ENCODE data around the gene CTIF.

Gene CTIF

DNA sequence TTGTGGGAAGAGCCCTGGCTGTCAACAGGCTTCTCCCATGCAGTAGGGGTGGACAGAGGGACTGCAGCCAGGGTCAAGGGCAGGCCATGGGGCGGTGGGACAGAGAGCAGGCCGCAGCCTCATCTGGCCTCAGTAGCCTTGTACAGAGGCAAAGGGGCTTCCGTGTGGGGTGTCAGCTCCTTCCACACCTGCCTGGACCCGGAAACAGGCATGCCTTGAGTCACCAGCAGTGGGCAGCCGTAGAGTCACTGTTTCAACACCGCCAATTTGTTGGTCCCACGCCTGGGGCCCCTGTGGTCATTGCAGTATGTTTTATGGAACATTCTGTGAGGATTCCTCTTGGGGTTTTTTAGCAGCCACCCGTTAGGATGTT is 238.9 kb downstream of the CTIF start:
- TF ChIP-seq, protein P1, sequence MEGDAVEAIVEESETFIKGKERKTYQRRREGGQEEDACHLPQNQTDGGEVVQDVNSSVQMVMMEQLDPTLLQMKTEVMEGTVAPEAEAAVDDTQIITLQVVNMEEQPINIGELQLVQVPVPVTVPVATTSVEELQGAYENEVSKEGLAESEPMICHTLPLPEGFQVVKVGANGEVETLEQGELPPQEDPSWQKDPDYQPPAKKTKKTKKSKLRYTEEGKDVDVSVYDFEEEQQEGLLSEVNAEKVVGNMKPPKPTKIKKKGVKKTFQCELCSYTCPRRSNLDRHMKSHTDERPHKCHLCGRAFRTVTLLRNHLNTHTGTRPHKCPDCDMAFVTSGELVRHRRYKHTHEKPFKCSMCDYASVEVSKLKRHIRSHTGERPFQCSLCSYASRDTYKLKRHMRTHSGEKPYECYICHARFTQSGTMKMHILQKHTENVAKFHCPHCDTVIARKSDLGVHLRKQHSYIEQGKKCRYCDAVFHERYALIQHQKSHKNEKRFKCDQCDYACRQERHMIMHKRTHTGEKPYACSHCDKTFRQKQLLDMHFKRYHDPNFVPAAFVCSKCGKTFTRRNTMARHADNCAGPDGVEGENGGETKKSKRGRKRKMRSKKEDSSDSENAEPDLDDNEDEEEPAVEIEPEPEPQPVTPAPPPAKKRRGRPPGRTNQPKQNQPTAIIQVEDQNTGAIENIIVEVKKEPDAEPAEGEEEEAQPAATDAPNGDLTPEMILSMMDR (IDR thresholded peaks at IDR 0.05), result no peak
- H2AFZ ChIP-seq, result no peak overlapping the region
- H3K4me1 ChIP-seq, result peaks cover 28% of the 10 kb centered on the region
- H3K9ac ChIP-seq, result no peak overlapping the region
- peaks cover 2% of the 10 kb centered on the region for H3K79me2 ChIP-seq
- no peaks in the 10 kb centered on the region for H3K9me3 ChIP-seq (ENCODE audit: control insufficient read depth, low read length)
- no peak overlapping the region for H3K4me3 ChIP-seq (ENCODE audit: low read depth, low read length)
- no peak overlapping the region for H3K4me2 ChIP-seq (ENCODE audit: low read length)
- no peaks in the 10 kb centered on the region for H3K36me3 ChIP-seq (ENCODE audit: control insufficient read depth, insufficient read depth, low read length)
- H3K27ac ChIP-seq, result no peak overlapping the region
- no peaks in the 10 kb centered on the region for H3K27me3 ChIP-seq (ENCODE audit: control insufficient read depth, insufficient read depth, low read length)

DNA sequence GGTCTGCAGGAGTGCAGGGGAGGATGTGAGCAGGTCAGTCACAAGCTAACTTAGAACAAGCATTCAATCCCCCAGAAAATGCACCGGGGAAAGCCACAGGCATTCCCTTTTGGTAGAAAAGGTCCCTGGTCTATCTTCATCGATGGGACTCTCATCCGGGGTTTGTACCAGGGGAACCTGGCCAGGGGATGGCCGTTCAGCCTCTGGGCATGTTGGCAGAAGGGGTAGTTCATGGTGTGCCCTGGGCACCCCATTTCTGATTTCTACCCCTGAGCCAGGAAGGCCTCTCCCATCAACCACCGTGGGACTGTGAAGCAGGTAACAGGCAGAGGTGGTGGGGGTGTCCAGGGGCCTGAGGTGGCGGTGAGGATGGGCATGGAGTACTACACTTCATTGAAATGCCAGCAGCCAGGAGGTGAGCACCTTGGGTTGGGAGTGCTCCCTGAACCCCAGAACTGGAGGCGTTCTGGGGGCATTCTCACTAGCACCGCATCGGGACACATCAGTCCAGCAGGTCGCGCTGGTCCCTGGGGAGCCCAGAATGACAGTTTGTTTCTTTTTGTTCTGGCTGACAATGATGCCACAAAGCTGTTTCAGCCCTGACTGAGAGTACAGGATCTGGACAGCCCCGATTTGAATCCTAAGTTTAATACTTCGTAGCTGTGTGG is 239.6 kb downstream of the CTIF start:
- H3K27ac ChIP-seq, result no peak overlapping the region

DNA sequence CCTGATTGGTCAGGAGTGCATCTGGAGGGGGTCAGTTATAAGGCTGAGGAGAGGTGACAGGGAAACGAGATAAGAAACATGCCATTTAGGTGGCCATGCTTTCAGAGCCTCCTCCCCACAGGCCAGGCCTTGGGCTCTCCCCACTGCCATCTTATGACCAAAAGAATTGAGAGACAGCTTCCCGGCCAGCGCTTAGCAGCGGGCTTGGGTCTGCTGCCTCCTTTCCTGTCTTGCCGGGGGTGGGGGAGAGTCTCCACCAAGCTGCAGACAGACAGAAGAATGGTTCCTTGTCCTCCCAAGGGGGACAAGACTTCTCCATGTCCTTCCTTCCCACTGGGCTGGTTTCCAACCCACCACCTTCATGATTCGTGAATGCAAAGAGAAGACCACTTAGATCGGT is 240.6 kb downstream of the CTIF start:
- H3K4me1 ChIP-seq, result peaks cover 28% of the 10 kb centered on the region
- H3K27me3 ChIP-seq (ENCODE audit: control insufficient read depth, insufficient read depth, low read length), result no peaks in the 10 kb centered on the region
- no peak overlapping the region for H3K9ac ChIP-seq
- H3K4me2 ChIP-seq (ENCODE audit: low read length), result no peak overlapping the region
- no peak overlapping the region for H3K4me3 ChIP-seq (ENCODE audit: low read depth, low read length)
- no peaks in the 10 kb centered on the region for H3K9me3 ChIP-seq (ENCODE audit: control insufficient read depth, low read length)
- H3K36me3 ChIP-seq (ENCODE audit: control insufficient read depth, insufficient read depth, low read length), result no peaks in the 10 kb centered on the region
- H3K27ac ChIP-seq, result peak overlapping the region; percentile 46
- no peak overlapping the region for H2AFZ ChIP-seq
- TF ChIP-seq, protein P1 (IDR thresholded peaks at IDR 0.05), result no peak
- H3K79me2 ChIP-seq, result peaks cover 6% of the 10 kb centered on the region

More for the DNA sequence above, 239.6 kb downstream of the CTIF start:
- Histone ChIP-seq H3K36me3 (ENCODE audit: control insufficient read depth, insufficient read depth, low read length) (no peaks in the 10 kb centered on the region), H3K9ac (no peak overlapping the region), H2AFZ (no peak overlapping the region), H3K27me3 (ENCODE audit: control insufficient read depth, insufficient read depth, low read length) (no peaks in the 10 kb centered on the region), H3K4me2 (ENCODE audit: low read length) (no peak overlapping the region), H3K9me3 (ENCODE audit: control insufficient read depth, low read length) (no peaks in the 10 kb centered on the region), H3K79me2 (peaks cover 2% of the 10 kb centered on the region), H3K4me1 (peaks cover 28% of the 10 kb centered on the region), H3K4me3 (ENCODE audit: low read depth, low read length) (no peak overlapping the region)
- TF ChIP-seq, protein P1 (IDR thresholded peaks at IDR 0.05), result no peak

DNA sequence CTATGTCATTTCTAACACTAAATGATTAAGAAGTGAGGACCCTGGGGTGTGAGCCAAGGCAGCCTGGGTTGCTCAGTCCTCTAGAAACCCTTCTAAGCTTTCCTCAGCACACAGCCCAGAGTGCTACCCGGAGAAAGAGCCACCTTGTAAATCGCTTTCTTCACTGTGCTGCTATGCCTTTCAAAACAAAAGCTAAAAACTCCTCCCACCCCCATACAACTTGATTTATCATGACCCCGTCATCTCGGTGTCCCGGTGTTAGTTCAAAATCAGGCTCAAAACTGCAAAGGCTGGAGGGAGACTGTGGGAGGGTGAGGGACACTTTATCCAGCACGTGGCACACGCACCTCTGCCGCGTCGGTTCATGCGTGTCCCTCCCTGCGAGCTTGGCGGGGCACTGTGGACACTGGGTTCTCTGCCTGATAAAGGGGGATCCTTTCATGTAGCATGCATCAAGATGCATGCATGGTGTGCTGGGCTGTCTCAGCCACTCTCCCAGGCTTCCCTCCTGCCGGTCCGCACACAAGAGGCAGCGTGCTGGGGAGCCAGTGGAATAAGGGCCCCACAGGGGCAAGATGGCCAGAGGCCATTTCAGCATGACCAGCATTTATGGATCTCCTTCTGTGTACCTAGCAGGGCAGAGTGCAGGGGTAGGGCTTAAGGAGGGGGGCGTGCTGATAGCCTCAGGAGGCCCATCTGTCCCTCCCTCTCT is 241.5 kb downstream of the CTIF start:
- Histone ChIP-seq H3K9me3 (ENCODE audit: control insufficient read depth, low read length) (no peaks in the 10 kb centered on the region), H3K4me3 (ENCODE audit: low read depth, low read length) (no peak overlapping the region), H3K9ac (no peak overlapping the region), H3K27me3 (ENCODE audit: control insufficient read depth, insufficient read depth, low read length) (no peaks in the 10 kb centered on the region), H3K36me3 (ENCODE audit: control insufficient read depth, insufficient read depth, low read length) (no peaks in the 10 kb centered on the region), H2AFZ (peak overlapping the region; percentile 23), H3K4me2 (ENCODE audit: low read length) (no peak overlapping the region), H3K27ac (peak overlapping the region; percentile 46), H3K79me2 (peaks cover 6% of the 10 kb centered on the region), H3K4me1 (peaks cover 28% of the 10 kb centered on the region)
- TF ChIP-seq, protein P1 (IDR thresholded peaks at IDR 0.05), result no peak

DNA sequence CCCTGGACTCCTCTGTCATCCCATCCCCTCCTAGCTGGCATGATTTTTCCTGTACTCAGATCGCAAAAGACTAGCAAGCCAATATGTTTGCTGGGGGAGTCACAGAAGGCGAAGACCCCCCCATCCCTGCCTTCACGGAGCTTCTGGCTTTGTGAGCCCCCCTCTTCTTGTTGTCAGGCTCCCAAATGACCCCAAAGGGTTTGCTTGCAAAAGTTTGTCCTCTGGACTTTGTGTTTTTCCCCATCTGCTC is 242.0 kb downstream of the CTIF start:
- H3K79me2 ChIP-seq, result peaks cover 5% of the 10 kb centered on the region
- no peak overlapping the region for H3K4me2 ChIP-seq (ENCODE audit: low read length)
- no peaks in the 10 kb centered on the region for H3K9me3 ChIP-seq (ENCODE audit: control insufficient read depth, low read length)
- no peak overlapping the region for H3K4me3 ChIP-seq (ENCODE audit: low read depth, low read length)
- H3K27ac ChIP-seq, result peak overlapping the region; percentile 64
- H3K9ac ChIP-seq, result no peak overlapping the region
- H3K27me3 ChIP-seq (ENCODE audit: control insufficient read depth, insufficient read depth, low read length), result no peaks in the 10 kb centered on the region
- H3K36me3 ChIP-seq (ENCODE audit: control insufficient read depth, insufficient read depth, low read length), result no peaks in the 10 kb centered on the region
- TF ChIP-seq, protein P1 (IDR thresholded peaks at IDR 0.05), result no peak
- peaks cover 28% of the 10 kb centered on the region for H3K4me1 ChIP-seq
- H2AFZ ChIP-seq, result peak overlapping the region; percentile 50
